WI38 (cell line): ENCODE results near the gene TMEM139.
A peak's percentile ranks its signal among the peaks of the same experiment; 100 is the strongest.

Experiments
- H3K4me3 ChIP-seq: 2 replicates; pipeline ENCODE4 v1.5.1; 2011; ENCODE audit warnings: low read depth, mild to moderate bottlenecking, control low read depth, low read length
- TF ChIP-seq, protein P1 (sequence below): IDR thresholded peaks from 2 replicates; pipeline ENCODE4 v1.5.1; 2012; ENCODE audit warnings: low read depth, mild to moderate bottlenecking, control low read depth, low read length

Gene TMEM139

DNA sequence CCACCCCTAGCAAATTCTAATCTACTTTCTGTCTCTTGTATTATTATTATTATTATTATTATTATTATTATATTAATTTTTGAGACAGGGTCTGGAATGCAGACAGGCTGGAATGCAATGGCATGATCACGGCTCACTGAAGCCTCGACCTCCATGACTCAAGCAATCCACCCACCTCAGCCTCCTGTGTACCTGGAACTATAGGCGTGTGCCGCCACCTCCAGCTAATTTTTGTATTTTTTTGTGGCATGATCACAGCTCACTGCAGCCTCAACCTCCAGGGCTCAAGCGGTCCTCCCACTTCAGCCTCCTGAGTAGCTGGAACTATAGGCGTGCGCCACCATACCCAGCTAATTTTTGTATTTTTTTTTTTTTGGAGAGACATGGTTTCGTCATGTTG is 2.6 kb upstream of the TMEM139 start:
- TF ChIP-seq, protein P1, sequence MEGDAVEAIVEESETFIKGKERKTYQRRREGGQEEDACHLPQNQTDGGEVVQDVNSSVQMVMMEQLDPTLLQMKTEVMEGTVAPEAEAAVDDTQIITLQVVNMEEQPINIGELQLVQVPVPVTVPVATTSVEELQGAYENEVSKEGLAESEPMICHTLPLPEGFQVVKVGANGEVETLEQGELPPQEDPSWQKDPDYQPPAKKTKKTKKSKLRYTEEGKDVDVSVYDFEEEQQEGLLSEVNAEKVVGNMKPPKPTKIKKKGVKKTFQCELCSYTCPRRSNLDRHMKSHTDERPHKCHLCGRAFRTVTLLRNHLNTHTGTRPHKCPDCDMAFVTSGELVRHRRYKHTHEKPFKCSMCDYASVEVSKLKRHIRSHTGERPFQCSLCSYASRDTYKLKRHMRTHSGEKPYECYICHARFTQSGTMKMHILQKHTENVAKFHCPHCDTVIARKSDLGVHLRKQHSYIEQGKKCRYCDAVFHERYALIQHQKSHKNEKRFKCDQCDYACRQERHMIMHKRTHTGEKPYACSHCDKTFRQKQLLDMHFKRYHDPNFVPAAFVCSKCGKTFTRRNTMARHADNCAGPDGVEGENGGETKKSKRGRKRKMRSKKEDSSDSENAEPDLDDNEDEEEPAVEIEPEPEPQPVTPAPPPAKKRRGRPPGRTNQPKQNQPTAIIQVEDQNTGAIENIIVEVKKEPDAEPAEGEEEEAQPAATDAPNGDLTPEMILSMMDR: no peak
- no peak overlapping the region for H3K4me3 ChIP-seq

DNA sequence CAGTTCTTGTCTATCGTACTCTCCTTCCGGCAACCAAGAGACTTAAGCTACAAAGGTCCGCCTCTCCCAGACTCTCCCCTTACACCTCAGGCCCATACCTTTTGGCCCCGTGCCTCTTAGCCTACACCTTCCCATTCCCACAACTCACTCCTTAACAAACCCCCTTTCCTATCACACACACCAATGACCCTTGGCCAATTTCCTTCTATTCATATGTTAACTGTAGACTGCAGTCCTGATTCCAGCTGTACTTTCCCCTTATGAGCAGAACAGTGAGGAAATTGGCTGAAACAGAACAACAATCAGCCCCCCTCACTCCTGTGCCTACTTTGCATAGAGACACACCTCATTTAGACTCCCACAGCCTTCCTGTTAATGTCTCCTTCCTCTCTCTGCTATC is 1.4 kb upstream of the TMEM139 start:
- TF ChIP-seq, protein P1: no peak
- H3K4me3 ChIP-seq: no peak overlapping the region

DNA sequence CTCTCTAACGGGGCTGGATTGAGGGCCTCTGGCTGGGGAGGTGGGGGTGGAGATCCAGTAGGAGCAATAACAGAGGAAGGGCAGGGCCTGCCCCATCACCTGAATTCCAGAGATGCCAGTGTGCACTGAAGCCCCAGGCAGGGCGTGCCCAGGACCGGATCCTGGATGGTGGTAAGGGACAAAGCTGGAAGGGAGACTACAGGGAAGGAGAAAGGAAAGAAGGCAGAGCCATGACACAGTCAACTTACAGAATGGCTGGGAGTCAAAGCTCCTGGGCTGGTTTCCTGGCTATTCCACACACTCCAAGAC is 666 bp downstream of the TMEM139 start:
- H3K4me3 ChIP-seq: no peak overlapping the region
- TF ChIP-seq, protein P1: no peak

DNA sequence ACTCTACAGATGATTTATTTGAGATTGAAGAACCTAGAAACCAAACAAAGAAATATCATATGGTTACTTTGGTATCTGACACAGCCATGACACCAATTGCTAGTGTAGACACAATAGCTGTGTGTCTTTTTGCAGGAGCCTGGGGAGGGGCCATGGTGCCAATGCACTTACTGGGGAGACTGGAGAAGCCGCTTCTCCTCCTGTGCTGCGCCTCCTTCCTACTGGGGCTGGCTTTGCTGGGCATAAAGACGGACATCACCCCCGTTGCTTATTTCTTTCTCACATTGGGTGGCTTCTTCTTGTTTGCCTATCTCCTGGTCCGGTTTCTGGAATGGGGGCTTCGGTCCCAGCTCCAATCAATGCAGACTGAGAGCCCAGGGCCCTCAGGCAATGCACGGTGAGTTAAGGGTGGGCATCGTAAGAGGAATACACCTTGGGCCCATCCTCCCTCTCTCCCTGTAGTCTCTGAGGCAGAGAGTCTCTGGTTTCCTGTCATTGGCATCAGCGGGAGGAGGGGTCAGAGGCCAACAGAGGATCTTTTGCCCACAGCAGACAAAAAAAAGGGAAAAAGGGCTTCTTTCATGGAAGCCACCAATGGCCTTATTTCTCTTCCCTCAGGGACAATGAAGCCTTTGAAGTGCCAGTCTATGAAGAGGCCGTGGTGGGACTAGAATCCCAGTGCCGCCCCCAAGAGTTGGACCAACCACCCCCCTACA is 1.2 kb downstream of the TMEM139 start:
- no peak overlapping the region for H3K4me3 ChIP-seq
- TF ChIP-seq, protein P1: no peak

DNA sequence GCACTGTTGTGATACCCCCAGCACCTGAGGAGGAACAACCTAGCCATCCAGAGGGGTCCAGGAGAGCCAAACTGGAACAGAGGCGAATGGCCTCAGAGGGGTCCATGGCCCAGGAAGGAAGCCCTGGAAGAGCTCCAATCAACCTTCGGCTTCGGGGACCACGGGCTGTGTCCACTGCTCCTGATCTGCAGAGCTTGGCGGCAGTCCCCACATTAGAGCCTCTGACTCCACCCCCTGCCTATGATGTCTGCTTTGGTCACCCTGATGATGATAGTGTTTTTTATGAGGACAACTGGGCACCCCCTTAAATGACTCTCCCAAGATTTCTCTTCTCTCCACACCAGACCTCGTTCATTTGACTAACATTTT is 1.7 kb downstream of the TMEM139 start:
- TF ChIP-seq, protein P1: no peak
- no peak overlapping the region for H3K4me3 ChIP-seq

DNA sequence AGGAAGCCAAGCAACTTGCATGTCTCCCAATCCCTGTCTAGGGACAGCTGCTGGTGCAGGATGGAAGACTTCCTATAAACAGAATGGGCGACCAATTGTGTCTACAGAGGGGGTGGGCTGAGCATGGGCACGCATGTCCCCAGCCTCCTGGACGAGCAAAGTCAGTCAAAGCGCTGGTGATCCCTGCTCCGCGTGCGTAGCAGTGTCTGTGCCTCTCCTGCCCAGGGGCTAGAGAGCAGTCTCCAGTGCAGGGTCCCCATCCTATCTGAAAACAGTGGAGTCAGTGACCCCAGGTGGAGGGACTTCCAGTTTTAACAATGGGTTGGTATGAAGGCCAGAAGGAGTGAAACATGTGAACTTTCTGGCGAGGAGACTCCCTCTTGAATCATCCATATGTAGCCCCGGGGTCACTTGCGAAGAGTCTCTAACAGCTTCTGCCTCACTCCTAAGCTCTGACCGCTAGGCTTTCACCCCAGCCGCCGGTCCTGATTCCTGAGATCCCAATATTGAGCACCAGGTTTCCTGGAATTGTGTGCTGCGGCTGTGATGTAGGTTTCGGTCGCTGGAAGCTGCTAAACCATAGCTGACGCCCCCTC is 2.7 kb downstream of the TMEM139 start:
- H3K4me3 ChIP-seq: 0 out of 2 replicates have a peak overlapping the region, but pooled peaks have one; percentile 1
- TF ChIP-seq, protein P1: no peak

DNA sequence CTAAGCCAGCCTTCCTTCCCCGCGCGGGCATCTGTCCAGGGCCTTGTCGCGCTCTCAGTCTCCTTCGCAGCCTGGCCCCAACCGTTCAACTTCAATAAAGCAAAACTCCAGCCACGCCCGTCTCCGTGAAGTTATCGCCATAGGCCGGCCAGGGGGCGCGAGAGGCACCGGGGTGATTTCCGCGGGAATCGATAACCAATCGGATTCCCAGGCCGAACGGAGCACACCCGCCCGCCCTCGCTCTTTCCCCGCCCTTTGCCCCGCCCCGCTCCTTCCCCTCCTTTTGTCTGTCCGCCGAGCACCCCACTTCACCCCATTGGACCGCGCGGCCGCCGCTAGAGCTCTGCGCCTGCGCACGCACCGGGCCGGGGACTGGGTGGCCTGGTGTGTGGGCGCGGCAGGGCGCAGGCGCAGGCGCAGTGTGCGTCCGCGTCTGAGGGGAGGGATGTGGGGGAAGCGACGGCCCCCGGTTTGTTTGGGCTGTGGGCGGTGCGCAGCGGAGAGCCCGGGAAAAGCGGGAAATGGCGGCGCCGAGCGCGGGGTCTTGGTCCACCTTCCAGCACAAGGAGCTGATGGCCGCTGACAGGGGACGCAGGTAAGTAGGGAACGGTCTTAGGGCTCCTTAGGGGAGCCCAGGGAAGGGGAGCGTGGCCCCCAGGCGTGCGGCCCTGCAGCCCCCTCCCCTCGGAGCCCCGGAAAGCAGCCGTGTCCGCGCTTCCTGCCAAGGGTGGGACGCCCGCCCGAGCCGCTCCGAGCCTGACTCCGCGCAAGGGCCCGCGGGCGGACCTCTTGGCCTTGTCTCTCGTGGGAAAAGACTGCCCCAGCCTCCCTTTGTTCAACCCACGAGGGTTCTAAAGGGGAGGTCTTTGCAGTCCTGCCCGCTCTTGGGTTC is 3.4 kb downstream of the TMEM139 start, which contains the start of gene CASP2:
TSS of gene CASP2 (plus strand) at position 417 of the 892 bp plus-strand sequence. CDS start at position 522, 105 bp downstream.
- H3K4me3 ChIP-seq: peak within 1 kb of the TSS; percentile 90
- TF ChIP-seq, protein P1: 0 out of 2 replicates have a peak, but pooled peaks have one; percentile 16
